Heart right ventricle (tissue), 16 donors: ENCODE measurements around the gene CLEC16A. TPM values are rescaled to one million over a fixed set of nuclear protein-coding genes. Genes with fewer than 3 reads are reported as not detected.

Experiments used
- ATAC-seq, 8 donors: fragments of 200-7000 bp; cut with Tn5 transposase; one replicate each; pipeline ENCODE4 v1.9.1; 2020; ENCODE audit warnings: mild to moderate bottlenecking in 8 of 8, moderate library complexity in 8 of 8, moderate number of reproducible peaks in 1 of 8
- DNase-seq, 2 donors: peaks; one replicate each; pipeline ENCODE4 v3.0.0-alpha.2; 2020
- H3K27ac ChIP-seq, 10 donors: fragments of 200-600 bp; sonication (generic) in 2 of 10; one replicate each; pipeline versions ENCODE4 v1.5.0 to v1.8.0; 2020 to 2022; ENCODE audit warnings: mild to moderate bottlenecking in 3 of 10
- H3K27me3 ChIP-seq, 7 donors: fragments of 200-600 bp; one replicate each; pipeline ENCODE4 v1.8.0; 2021 to 2022; ENCODE audit warnings: mild to moderate bottlenecking in 2 of 7
- H3K36me3 ChIP-seq, 9 donors: fragments of 200-600 bp; sonication (generic) in 1 of 9; one replicate each; pipeline versions ENCODE4 v1.5.0 to v1.8.0; 2020 to 2022; ENCODE audit warnings: mild to moderate bottlenecking in 2 of 9
- H3K4me1 ChIP-seq, 9 donors: fragments of 200-600 bp; sonication (generic) in 1 of 9; one replicate each; pipeline versions ENCODE4 v1.5.0 to v1.8.0; 2020 to 2022; ENCODE audit warnings: mild to moderate bottlenecking in 4 of 9
- H3K4me3 ChIP-seq, 10 donors: fragments of 200-600 bp; sonication (generic) in 2 of 10; one replicate each; pipeline versions ENCODE4 v1.5.0 to v1.8.0; 2020 to 2022; ENCODE audit warnings: mild to moderate bottlenecking in 7 of 10, moderate library complexity in 2 of 10
- H3K9me3 ChIP-seq, 11 donors: fragments of 200-600 bp in 10 of 11; sonication (generic) in 2 of 11; one replicate each; pipeline versions ENCODE4 v1.5.0 to v1.8.0; 2013 to 2022; ENCODE audit warnings: mild to moderate bottlenecking in 2 of 11, control low read depth in 1 of 11, moderate library complexity in 1 of 11
- WGBS, 2 donors: extraction: QIAGEN DNeasy Blood & Tissue Kit; methylation state at CpG; one replicate each; pipeline ENCODE4 v1.1.7; 2013; ENCODE audit warnings: inconsistent platforms in 1 of 2; 5-methylcytosine and 5-hydroxymethylcytosine counted together
- intact Hi-C, 10 donors: fragments of 100-400 bp; cut with DNase I; formaldehyde crosslinking; loops; one replicate each; pipeline versions ENCODE4 v1.11.1 to v1.14.2; 2022
- polyA plus RNA-seq, 2 donors: library from polyadenylated mRNA; stranded (reverse); fragments of 200-250 nt; gene quantifications; one replicate each; pipeline ENCODE4 v1.2.3, GENCODE V29; 2013
- total RNA-seq, 10 donors: library from RNA; stranded (reverse); fragmentation: NEBNext Ultra II Directional in 3 of 10; extraction: Animal tissue kit (Norgen Biotek cat#: 25700) in 3 of 10; gene quantifications; one replicate each; pipeline versions ENCODE4 v1.2.1 to v1.2.4, GENCODE V29; 2021 to 2023
- TF ChIP-seq, protein P1 (sequence below), 9 donors: fragments of 200-600 bp; sonication (generic) in 2 of 9; IDR thresholded peaks; one replicate each; pipeline versions ENCODE4 v1.5.0 to v1.8.0; 2021 to 2022; ENCODE audit warnings: antibody characterized with exemption in 9 of 9, mild to moderate bottlenecking in 5 of 9, moderate library complexity in 1 of 9
- donor health status: Arrhythmogenic right ventricular cardiomyopathy.
- donor health status: ischemic (EF 13 %, LVEDD 7.1; RV severe dilation, severe dysfunction).
- donor health status: healthy with polysubstance abuse.
- donor health status: DM: no; HTN: yes; CAD: no.
- donor health status: DM: no; HTN: no; CAD: no.
- donor health status: ischemic (EF 25% LVEDD 6.9; RV normal size, moderate dysfunction).
- donor health status: ischemic (EF 25% LVEDD 5.7; RV mildly dilated, moderate dysfunction).
- donor health status: healthy.
- donor health status: DM: yes; HTN: yes; CAD: no.
- donor health status: Ischemic cardiomyopathy.
- donor health status: ischemic (EF 35%, LVEDD 5.7; RV mildly dilated, moderate dysfunction).
- donor health status: nonischemic (EF 11% LVEDD 7.7; RV severe dilation, severe dysfunction).
- donor health status: DM: yes; HTN: yes; CAD: no.
- donor health status: PGD.
- donor health status: ischemic (EF 29% LVEDD 5.4; RV normal size, mild dysfunction).
- donor health status: nonischemic (EF 23%, LVEDD 6.1; RV moderate dilation, normal function).

The CLEC16A gene
- total and polyA plus RNA-seq, 12 donors: 12.1 to 30.8 (median 23.0) TPM

GRCh38 chr16:11128211-11129141, 184.1 kb downstream of the CLEC16A start:
- H3K4me1 ChIP-seq: peaks cover 6 to 59% (median 45%) of the 10 kb centered on the region in 9 donors
- peak; percentile 65 to 76 for DNase-seq
- TF ChIP-seq, protein P1, sequence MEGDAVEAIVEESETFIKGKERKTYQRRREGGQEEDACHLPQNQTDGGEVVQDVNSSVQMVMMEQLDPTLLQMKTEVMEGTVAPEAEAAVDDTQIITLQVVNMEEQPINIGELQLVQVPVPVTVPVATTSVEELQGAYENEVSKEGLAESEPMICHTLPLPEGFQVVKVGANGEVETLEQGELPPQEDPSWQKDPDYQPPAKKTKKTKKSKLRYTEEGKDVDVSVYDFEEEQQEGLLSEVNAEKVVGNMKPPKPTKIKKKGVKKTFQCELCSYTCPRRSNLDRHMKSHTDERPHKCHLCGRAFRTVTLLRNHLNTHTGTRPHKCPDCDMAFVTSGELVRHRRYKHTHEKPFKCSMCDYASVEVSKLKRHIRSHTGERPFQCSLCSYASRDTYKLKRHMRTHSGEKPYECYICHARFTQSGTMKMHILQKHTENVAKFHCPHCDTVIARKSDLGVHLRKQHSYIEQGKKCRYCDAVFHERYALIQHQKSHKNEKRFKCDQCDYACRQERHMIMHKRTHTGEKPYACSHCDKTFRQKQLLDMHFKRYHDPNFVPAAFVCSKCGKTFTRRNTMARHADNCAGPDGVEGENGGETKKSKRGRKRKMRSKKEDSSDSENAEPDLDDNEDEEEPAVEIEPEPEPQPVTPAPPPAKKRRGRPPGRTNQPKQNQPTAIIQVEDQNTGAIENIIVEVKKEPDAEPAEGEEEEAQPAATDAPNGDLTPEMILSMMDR (IDR thresholded peaks at IDR 0.05): no peak
- ATAC-seq: peak; percentile 22 to 86 (median 75)
- 58 to 60% methylated on average over 9 of the region's 9 CpGs for WGBS, 2 donors
- H3K4me3 ChIP-seq: no peak overlapping the region
- H3K36me3 ChIP-seq: peaks cover 0 to 53% (median 22%) of the 10 kb centered on the region in 9 donors
- no peaks in the 10 kb centered on the region for H3K9me3 ChIP-seq
- no peaks in the 10 kb centered on the region for H3K27me3 ChIP-seq
- intact Hi-C loops: no loop called here
- peak overlapping the region in 9 of 10 donors; percentile 24 to 72 (median 47) for H3K27ac ChIP-seq

DNA sequence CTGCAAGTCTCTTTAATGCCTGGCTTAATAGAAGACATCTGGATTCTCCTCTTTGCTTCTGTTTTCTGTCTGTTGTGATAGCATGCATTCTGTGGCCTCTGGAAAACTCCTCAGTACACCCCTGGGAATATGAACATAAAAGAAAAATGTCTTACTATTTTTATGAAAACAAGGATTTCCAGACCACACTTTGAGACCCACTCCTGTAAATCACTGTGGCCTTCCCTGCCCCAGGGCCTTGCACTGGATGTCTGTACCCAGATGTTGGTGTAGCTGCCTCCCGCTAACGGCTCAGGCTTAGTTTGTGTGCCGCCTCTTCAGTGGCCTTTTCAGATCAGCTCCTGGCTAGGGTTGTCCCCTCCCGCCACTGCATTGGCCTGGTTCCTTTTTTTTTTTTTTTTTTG, 185.0 kb downstream of the CLEC16A start:
- WGBS, 2 donors: 67 to 70% methylated on average over 4 of the region's 4 CpGs
- H3K27me3 ChIP-seq: no peaks in the 10 kb centered on the region
- H3K4me1 ChIP-seq: peaks cover 9 to 68% (median 54%) of the 10 kb centered on the region in 9 donors
- H3K27ac ChIP-seq: peak overlapping the region in 3 of 10 donors; percentile 24 to 72 (median 60)
- peaks cover 0 to 44% (median 13%) of the 10 kb centered on the region in 9 donors for H3K36me3 ChIP-seq
- H3K4me3 ChIP-seq: no peak overlapping the region
- no peaks in the 10 kb centered on the region for H3K9me3 ChIP-seq
- intact Hi-C loops: no loop called here
- ATAC-seq (no peak), DNase-seq (no peak)
- TF ChIP-seq, protein P1 (IDR thresholded peaks at IDR 0.05): no peak

- no peaks in the 10 kb centered on the region for H3K9me3 ChIP-seq
- peaks cover 0 to 37% (median under 1%) of the 10 kb centered on the region in 9 donors for H3K36me3 ChIP-seq
- peak overlapping the region in 7 of 10 donors; percentile 35 to 66 (median 58) for H3K27ac ChIP-seq
- DNase-seq (no peak), ATAC-seq (no peak)
- H3K4me1 ChIP-seq: peaks cover 14 to 85% (median 72%) of the 10 kb centered on the region in 9 donors
- WGBS, 2 donors: 92 to 93% methylated on average over 8 of the region's 8 CpGs
- H3K4me3 ChIP-seq: no peak overlapping the region
- no peaks in the 10 kb centered on the region for H3K27me3 ChIP-seq
- TF ChIP-seq, protein P1 (IDR thresholded peaks at IDR 0.05): no peak
- intact Hi-C loops: loop anchor here in 2 of 10 donors (10.0 kb wide), 1 partner anchor 124 kb away; the partner anchor contains the start of gene SOCS1 (in 2 of the 2)
Observed at GRCh38 chr16:11130978-11131665, 186.8 kb downstream of the CLEC16A start.

GRCh38 chr16:11131706-11132105, 187.3 kb downstream of the CLEC16A start:
- Histone ChIP-seq H3K27me3 (no peaks in the 10 kb centered on the region), H3K9me3 (no peaks in the 10 kb centered on the region), H3K4me1 (peaks cover 14 to 91% (median 77%) of the 10 kb centered on the region in 9 donors), H3K36me3 (peaks cover 0 to 31% (median 0%) of the 10 kb centered on the region in 9 donors), H3K27ac (peak overlapping the region in 7 of 10 donors; percentile 35 to 66 (median 58)), H3K4me3 (no peak overlapping the region)
- TF ChIP-seq, protein P1 (IDR thresholded peaks at IDR 0.05): no peak
- ATAC-seq (peak; percentile 19 to 55 (median 44)), DNase-seq (peak in 1 of 2 donors; percentile 50)
- intact Hi-C loops: loop anchor here in 2 of 10 donors (10.0 kb wide), 1 partner anchor 123 kb away; the partner anchor contains the start of gene SOCS1 (in 2 of the 2)
- 38 to 50% methylated on average over 7 of the region's 7 CpGs for WGBS, 2 donors
